ENCODE results near the gene SLC45A3. TPM values are rescaled to one million over a fixed set of nuclear protein-coding genes. Genes with fewer than 3 reads are reported as not detected.

SLC45A3 gene
- total RNA-seq, 3 donors from 2014 or later (not counting 1 experiment from before 2014, with no cell fraction given), result 0.31 to 28.8 (median 1.8) TPM

DNA sequence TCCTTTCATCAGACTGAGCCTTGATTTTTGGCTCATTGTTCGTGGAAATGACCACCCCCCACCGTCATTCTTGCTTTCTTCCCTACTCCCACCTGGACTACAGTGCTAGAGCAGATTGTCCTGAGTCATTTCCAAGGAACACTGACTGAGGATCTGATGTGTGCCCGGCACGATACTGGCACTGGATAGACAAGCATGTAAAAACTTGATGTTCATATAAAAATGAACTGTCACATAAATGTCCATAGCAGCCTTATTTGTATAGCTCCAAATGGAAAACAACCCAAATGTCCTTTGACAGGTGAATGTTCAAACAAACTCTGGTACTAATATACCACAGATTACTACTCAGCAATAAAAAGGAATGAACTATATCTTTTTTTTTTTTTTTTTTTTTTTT lies 18.6 kb upstream of the SLC45A3 start:
- H3K4me3 Mint-ChIP-seq, result no peak overlapping the region
- no peaks in the 10 kb centered on the region for H3K36me3 Mint-ChIP-seq
- H3K27me3 Mint-ChIP-seq (ENCODE audit: low read depth in 2 of 2), result peaks cover 11 to 12% of the 10 kb centered on the region in 2 donors

DNA sequence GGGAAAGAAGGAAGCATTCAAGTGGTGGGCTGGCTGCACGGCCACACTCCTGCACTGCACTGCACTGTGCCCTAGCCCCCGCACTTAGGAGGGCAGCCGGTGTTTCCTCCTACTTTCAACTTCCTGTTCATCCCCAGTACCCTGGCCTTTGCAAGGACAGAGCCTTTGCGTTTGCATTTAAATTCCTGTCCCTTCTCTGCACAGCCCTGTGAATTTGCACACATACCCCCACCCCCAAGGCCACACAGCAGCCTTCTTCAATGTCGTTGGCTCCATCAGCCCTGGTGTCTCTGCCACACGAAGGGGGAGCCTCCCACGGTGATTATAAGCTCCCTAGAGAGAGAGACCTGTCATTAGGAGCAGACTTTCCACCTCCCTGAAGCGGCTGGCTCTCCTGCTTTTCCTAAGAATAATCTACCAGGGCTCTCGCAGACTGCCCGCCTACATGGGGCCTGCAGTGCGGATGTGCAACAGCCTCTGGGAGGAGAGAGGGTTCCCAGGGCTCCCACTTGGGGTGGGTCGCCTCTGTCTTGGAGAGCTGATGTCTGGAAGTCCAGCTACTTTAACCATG lies 13.2 kb upstream of the SLC45A3 start:
- DNase-seq (no peak), ATAC-seq (no peak)
- no peaks in the 10 kb centered on the region for H3K9me3 Mint-ChIP-seq
- H3K27ac Mint-ChIP-seq, result no peak overlapping the region
- TF ChIP-seq, protein P1, sequence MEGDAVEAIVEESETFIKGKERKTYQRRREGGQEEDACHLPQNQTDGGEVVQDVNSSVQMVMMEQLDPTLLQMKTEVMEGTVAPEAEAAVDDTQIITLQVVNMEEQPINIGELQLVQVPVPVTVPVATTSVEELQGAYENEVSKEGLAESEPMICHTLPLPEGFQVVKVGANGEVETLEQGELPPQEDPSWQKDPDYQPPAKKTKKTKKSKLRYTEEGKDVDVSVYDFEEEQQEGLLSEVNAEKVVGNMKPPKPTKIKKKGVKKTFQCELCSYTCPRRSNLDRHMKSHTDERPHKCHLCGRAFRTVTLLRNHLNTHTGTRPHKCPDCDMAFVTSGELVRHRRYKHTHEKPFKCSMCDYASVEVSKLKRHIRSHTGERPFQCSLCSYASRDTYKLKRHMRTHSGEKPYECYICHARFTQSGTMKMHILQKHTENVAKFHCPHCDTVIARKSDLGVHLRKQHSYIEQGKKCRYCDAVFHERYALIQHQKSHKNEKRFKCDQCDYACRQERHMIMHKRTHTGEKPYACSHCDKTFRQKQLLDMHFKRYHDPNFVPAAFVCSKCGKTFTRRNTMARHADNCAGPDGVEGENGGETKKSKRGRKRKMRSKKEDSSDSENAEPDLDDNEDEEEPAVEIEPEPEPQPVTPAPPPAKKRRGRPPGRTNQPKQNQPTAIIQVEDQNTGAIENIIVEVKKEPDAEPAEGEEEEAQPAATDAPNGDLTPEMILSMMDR (IDR thresholded peaks at IDR 0.05), result no peak
- no peak overlapping the region for H3K27ac ChIP-seq (ENCODE audit: low read length)
- H3K36me3 ChIP-seq (ENCODE audit: control insufficient read depth, insufficient read depth, low read length), result no peaks in the 10 kb centered on the region
- 43% methylated on average over 11 of the region's 12 CpGs for WGBS (ENCODE audit: insufficient coverage)
- no peaks in the 10 kb centered on the region for H3K9me3 ChIP-seq (ENCODE audit: control insufficient read depth, insufficient read depth, low read length)
- peaks cover 12 to 27% of the 10 kb centered on the region in 2 donors for H3K27me3 Mint-ChIP-seq (ENCODE audit: low read depth in 2 of 2)
- H3K4me1 ChIP-seq (ENCODE audit: control insufficient read depth, insufficient read depth, low read length), result no peaks in the 10 kb centered on the region
- H3K27me3 ChIP-seq (ENCODE audit: control insufficient read depth, insufficient read depth, low read length), result no peaks in the 10 kb centered on the region
- H3K4me3 ChIP-seq (ENCODE audit: low read length), result no peak overlapping the region
- H3K36me3 Mint-ChIP-seq, result no peaks in the 10 kb centered on the region
- H3K4me1 Mint-ChIP-seq, result peaks cover 0 to 8% of the 10 kb centered on the region in 2 donors
- intact Hi-C loops (cut with micrococcal nuclease), result no loop called here
- no peak overlapping the region for H3K4me3 Mint-ChIP-seq

More for the DNA sequence above, 18.6 kb upstream of the SLC45A3 start:
- DNase-seq (no peak), ATAC-seq (no peak)
- Histone ChIP-seq H3K4me3 (ENCODE audit: low read length) (no peak overlapping the region), H3K4me1 (ENCODE audit: control insufficient read depth, insufficient read depth, low read length) (no peaks in the 10 kb centered on the region), H3K27ac (ENCODE audit: low read length) (no peak overlapping the region), H3K9me3 (ENCODE audit: control insufficient read depth, insufficient read depth, low read length) (no peaks in the 10 kb centered on the region), H3K27me3 (ENCODE audit: control insufficient read depth, insufficient read depth, low read length) (no peaks in the 10 kb centered on the region), H3K36me3 (ENCODE audit: control insufficient read depth, insufficient read depth, low read length) (no peaks in the 10 kb centered on the region)
- intact Hi-C loops (cut with micrococcal nuclease), result no loop called here
- TF ChIP-seq, protein P1 (IDR thresholded peaks at IDR 0.05), result no peak
- no peaks in the 10 kb centered on the region for H3K9me3 Mint-ChIP-seq
- H3K4me1 Mint-ChIP-seq, result no peaks in the 10 kb centered on the region
- 99% methylated on average over 4 of the region's 4 CpGs for WGBS (ENCODE audit: insufficient coverage)
- no peak overlapping the region for H3K27ac Mint-ChIP-seq

DNA sequence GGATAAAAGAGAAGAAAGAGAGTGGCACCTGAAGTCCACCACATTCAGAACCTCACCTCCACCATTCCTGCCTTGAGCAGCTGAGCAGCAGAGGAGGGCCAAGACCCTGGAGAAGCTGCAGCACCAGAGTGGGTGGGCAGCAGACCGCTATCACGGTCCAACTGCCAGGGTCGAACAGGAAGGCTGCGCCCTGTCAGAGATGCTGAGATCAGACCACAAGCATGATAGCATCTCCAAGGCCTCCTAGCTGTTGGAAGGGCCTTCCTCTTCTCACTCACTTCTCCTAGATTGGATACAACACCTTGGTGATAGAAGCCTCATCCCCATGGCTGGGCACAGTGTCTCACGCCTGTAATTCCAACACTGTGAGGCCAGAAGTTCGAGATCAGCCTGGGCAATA lies 12.1 kb upstream of the SLC45A3 start:
- DNase-seq (no peak), ATAC-seq (peak in 1 of 3 donors; percentile 51)
- 55% methylated on average over 6 of the region's 6 CpGs for WGBS (ENCODE audit: insufficient coverage)
- H3K9me3 ChIP-seq (ENCODE audit: control insufficient read depth, insufficient read depth, low read length), result no peaks in the 10 kb centered on the region
- TF ChIP-seq, protein P1 (IDR thresholded peaks at IDR 0.05), result no peak
- no peak overlapping the region for H3K4me3 ChIP-seq (ENCODE audit: low read length)
- Mint-ChIP-seq H3K36me3 (no peaks in the 10 kb centered on the region), H3K27ac (no peak overlapping the region), H3K27me3 (ENCODE audit: low read depth in 2 of 2) (peaks cover 12 to 26% of the 10 kb centered on the region in 2 donors), H3K9me3 (no peaks in the 10 kb centered on the region), H3K4me1 (peaks cover 0 to 8% of the 10 kb centered on the region in 2 donors), H3K4me3 (no peak overlapping the region)
- H3K4me1 ChIP-seq (ENCODE audit: control insufficient read depth, insufficient read depth, low read length), result no peaks in the 10 kb centered on the region
- H3K27ac ChIP-seq (ENCODE audit: low read length), result no peak overlapping the region
- no peaks in the 10 kb centered on the region for H3K36me3 ChIP-seq (ENCODE audit: control insufficient read depth, insufficient read depth, low read length)
- intact Hi-C loops (cut with micrococcal nuclease), result no loop called here
- H3K27me3 ChIP-seq (ENCODE audit: control insufficient read depth, insufficient read depth, low read length), result no peaks in the 10 kb centered on the region
